ENCODE results near the gene IDNK.

GRCh38 chr9:83630938-83631457 is 8.1 kb downstream of the IDNK start:
- TF ChIP-seq RFX5 (IDR thresholded peaks at IDR 0.05; ENCODE audit: low read depth, low read length) (no peak), CTCF (conservative IDR thresholded peaks at IDR 0.05; ENCODE audit: low read depth, low read length) (no peak), RAD21 (IDR thresholded peaks at IDR 0.05; ENCODE audit: low read length) (no peak), CHD1 (IDR thresholded peaks at IDR 0.05; ENCODE audit: low read depth, low read length) (no peak)
